Islet of Langerhans (tissue), 1 donor: Measurements from ENCODE around the gene CLEC6A.
"Not testable (repeated sequence)": the region's sequence is repeated elsewhere in the genome, so short reads cannot be mapped to it uniquely, and the experiment has no call there.

Source experiments
- FAIRE-seq: peaks from one replicate; lab custom pipeline; 2011; peaks lifted over from hg19 to GRCh38; lab: Jason Lieb, UNC

The CLEC6A gene

GRCh38 chr12:8455727-8456360, at the start of gene CLEC6A:
Gene CLEC6A (plus strand): TSS chr12:8455962. CDS start chr12:8456112, 150 bp downstream.
- FAIRE-seq = no peak

GRCh38 chr12:8419576-8419975, 36.2 kb upstream of the CLEC6A start:
- FAIRE-seq = not testable (repeated sequence)

- no peak for FAIRE-seq
Measured at GRCh38 chr12:8420506-8420905, 35.3 kb upstream of the CLEC6A start.

- FAIRE-seq = not testable (repeated sequence)
Measured at GRCh38 chr12:8444536-8445278, 11.1 kb upstream of the CLEC6A start.

- no peak for FAIRE-seq
Measured at GRCh38 chr12:8445731-8446130, 10.0 kb upstream of the CLEC6A start.

GRCh38 chr12:8446642-8447547, 8.9 kb upstream of the CLEC6A start:
- no peak for FAIRE-seq

- no peak for FAIRE-seq
Measured at GRCh38 chr12:8449355-8449859, 6.4 kb upstream of the CLEC6A start.

GRCh38 chr12:8452036-8452435, 3.7 kb upstream of the CLEC6A start:
- no peak for FAIRE-seq

GRCh38 chr12:8453021-8453513, 2.7 kb upstream of the CLEC6A start:
- no peak for FAIRE-seq

- FAIRE-seq = no peak
Measured at GRCh38 chr12:8453796-8454195, 2.0 kb upstream of the CLEC6A start.

GRCh38 chr12:8455271-8455670, 491 bp upstream of the CLEC6A start:
- no peak for FAIRE-seq

GRCh38 chr12:8461426-8461825, 5.7 kb downstream of the CLEC6A start:
- FAIRE-seq = no peak

GRCh38 chr12:8465301-8465996, 9.7 kb downstream of the CLEC6A start:
- FAIRE-seq = no peak

- no peak for FAIRE-seq
Measured at GRCh38 chr12:8466241-8466640, 10.5 kb downstream of the CLEC6A start.

GRCh38 chr12:8471090-8471489, 15.3 kb downstream of the CLEC6A start:
- FAIRE-seq = no peak

GRCh38 chr12:8475508-8476203, 19.9 kb downstream of the CLEC6A start:
- no peak for FAIRE-seq

- no peak for FAIRE-seq
Measured at GRCh38 chr12:8482571-8483061, 26.9 kb downstream of the CLEC6A start.

GRCh38 chr12:8483079-8483478, 27.3 kb downstream of the CLEC6A start:
- no peak for FAIRE-seq

- FAIRE-seq = no peak
Measured at GRCh38 chr12:8491646-8492530, 36.1 kb downstream of the CLEC6A start.

- FAIRE-seq = no peak
Measured at GRCh38 chr12:8493084-8493483, 37.3 kb downstream of the CLEC6A start.
